ENCODE data around the gene FIBCD1.

Gene FIBCD1

DNA sequence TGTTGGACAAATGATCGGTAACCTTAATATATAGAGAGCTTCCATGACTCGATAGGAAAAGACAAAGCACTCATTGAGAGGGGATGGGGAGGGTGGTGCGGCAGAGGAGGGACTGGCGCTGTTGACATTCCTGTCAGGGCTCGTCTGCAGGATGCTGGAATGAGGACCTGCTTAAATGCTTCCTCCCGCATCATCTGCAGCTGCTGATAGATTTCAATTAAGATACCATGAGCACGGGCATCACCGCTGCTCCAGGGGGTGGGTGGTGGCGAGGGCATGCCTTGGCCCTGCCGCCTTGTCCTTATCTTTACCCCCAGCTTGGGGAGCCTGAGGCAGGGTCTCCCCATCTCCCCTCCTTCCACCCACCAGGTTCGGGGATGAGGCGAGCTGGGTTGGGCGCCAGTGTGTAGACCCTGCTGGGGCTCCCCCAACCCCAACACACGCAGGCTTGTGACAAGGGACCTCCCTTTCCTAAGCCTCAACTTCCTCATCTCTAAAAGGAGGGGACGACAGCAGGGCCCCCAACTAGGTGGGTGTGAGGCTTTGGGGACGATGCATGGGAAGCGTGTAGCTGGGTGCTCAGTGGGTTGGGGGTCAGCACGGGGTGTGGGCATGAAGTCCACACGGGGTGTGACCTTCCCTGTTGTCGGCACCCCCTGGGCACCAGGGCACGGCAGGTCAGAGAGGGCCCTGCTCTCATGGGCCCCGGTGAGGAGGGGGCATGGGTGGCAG lies 30.7 kb downstream of the FIBCD1 start:
- no peak for DNase-seq (ENCODE audit: low read depth in 2 of 2)

DNA sequence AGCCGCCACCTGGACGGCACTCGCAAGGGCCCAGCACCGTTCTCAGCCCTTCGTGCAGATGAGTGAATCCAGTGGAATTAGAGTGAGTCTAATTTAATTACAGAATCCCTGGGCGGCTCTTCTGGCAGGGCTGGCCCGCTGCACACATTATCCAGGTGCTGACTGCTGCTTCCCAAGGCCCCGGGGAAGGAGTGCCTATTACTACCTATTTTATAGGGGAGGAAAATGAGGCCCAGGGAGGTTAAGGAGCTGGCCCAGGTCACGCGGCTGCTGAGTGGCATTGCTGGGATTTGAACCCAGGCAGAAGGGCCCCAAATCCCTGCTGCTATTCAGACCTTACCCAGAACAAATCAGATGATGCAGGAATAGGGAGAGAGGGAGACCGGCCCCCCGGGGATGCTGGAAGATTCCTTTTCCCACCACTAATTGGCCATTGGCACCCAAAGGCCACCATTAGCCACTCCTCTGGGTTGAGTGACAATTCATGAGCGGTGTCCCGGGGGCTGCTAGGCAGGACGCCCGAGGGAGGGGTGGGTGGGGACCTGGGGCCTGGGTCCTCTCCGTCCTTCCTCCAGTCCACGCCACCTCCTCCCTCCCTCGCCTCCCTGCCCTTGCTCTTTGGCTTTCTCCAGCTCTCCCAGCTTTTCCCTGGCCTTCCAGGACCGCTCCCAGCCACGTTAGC lies 32.2 kb downstream of the FIBCD1 start:
- DNase-seq (ENCODE audit: low read depth in 2 of 2) = no peak

DNA sequence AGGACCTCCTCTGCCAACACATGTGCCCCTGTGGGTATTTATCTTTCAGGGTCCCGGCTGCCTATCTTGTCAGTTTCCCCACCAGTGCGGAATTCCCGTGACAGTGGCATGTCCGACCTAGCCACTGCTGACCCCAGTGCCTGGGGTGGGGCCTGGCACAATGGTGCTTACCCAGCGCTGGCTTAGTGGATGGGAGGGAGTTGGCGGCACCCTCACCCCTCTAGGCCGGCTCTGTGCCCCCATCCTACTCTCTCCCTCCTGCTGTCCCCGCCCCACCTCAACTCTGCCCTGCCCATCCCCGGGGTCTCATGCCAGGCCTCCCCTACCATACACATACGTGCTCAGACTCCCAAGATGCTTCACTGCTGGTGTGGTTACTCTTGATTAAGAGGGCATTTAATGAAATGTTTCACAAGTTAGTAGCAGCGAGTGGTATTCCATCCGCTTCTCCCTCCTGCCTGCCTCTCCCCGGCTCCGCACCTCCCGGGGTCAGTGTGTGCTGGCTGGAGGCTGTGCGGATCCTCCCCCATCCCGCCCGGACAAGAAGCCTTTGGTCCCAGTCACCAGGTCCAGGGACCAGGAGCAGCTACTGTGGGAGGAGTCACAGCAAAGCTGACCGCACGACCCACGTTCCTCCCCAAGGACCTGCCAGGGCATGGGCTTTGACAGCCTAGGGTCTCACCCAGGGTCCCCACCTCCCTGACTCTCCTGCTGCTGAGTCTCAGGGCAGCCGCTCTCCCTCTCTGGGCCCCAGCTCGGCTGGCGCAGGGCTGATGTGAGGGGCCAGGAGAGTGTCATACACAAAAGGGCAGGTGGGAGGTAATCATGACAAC lies 32.9 kb downstream of the FIBCD1 start:
- DNase-seq (ENCODE audit: low read depth in 2 of 2) = no peak

DNA sequence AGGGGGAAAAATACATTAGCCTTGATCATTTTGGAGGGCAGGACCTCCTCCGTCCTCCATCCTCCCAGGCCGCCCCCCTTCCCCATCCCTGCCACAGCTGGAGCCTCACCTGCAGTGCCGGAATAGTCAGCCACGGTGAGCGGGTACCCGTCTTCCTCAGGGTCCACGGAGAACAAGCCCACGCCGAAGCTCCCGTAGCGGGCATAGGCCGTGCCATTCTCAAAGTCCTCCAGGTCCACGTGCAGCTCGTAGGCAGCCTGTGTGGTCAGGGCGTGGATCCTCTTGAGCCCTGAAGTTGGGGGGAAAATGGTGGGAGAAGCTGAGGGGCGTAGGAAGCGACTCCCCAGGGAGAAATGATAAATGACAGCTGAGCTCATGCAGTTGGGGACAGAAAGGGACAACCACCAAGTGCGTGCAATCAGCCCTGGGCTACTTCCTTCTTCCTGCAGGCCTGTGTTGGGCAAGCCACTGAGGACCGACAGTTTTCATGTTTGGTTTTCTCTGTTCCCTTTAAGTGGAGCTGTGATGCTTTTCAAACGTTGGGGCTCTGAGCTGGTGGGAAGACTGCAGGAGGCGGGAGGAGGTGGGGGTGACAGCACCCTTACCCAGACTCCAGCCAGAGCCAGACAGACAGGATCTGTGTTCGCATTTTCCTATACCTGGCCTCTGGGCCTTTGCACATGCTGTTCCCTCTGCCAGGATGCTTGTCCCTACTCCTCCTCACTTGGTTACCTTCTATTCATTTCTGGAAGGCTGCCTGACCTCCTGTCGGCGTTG lies 33.7 kb downstream of the FIBCD1 start:
- no peak for DNase-seq (ENCODE audit: low read depth in 2 of 2)

- no peak for DNase-seq (ENCODE audit: low read depth in 2 of 2)
Observed at GRCh38 chr9:130904070-130905044, 34.7 kb downstream of the FIBCD1 start.

DNA sequence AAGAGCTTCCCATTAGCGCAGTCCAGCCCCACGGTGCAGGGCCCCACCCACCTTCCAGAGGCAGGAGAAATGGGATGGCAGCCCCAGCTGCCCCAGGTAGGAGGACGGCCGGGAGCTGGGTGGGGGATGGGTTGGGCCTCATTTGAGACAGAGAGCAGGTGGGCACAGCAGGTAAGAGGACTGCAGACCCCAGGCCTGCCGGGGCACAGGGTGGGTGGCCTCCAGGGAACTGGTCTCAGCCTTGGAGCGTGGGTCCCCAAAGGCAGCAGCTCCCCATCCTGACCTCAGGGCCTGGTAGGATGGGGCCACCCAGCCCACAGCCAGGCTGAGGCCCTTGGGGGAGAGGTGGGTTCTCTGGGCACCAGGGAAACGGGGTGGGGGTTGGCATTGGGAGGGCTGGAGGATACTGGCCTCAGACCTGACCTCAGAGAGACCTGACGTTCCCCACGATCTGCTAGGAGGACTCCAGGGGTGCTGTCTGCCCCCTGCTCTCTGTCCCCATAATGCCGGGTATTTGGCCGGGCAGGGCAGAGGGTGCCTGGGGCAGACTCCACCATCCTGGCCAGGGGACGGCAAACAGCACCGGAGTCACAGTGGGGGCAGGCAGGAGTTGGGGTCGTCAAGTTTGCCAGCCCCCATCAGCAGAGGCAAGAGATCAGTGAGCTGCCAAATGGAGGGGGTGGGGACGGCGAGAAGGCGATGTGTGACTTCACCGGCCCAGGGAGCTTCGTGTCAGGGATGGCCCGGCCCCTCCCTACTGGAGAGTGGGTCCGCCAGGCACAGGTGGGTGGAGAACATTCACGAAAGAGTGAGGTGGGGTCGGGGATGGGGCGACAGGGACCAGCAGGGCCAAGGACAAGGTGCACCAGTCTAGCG lies 35.6 kb downstream of the FIBCD1 start:
- DNase-seq (ENCODE audit: low read depth in 2 of 2) = no peak

GRCh38 chr9:130902204-130903185 lies 36.6 kb downstream of the FIBCD1 start:
- DNase-seq (ENCODE audit: low read depth in 2 of 2) = no peak

GRCh38 chr9:130901498-130902203 lies 37.4 kb downstream of the FIBCD1 start:
- no peak for DNase-seq (ENCODE audit: low read depth in 2 of 2)

GRCh38 chr9:130900701-130901497 lies 38.1 kb downstream of the FIBCD1 start:
- no peak for DNase-seq (ENCODE audit: low read depth in 2 of 2)

DNA sequence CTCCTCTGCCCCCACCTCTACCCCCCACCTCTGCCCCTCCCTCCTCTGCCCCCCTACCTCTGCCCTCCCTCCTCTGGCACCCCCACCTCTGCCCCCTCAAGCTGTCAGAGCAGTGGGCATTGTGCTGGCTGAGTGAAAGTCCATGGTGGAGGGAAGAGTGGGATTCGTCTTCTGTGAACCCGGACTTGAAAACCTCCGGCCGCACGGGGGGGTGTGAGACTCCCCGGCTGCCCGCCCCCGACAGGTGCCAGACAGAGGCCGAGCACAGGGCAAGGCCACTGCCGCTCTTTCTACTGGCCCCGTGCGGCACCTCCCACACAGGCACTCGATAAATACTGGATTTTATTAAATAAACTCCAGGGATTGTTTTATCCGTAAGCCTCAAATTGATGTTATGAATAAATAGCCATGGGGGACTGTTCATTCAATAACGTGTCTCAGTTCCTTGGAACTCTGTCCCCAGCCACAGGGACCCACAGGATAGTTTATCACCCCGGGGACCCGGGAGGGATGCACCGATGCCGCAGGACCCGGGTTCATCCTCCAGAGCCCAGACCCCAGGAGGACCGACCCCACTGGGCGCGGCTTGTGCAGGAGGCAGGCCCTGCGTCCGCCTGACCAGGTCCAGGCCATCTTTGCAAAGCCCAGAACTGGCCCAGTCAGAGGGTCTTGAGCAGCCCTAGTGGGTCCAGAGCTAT lies 39.8 kb downstream of the FIBCD1 start:
- no peak for DNase-seq (ENCODE audit: low read depth in 2 of 2)

DNA sequence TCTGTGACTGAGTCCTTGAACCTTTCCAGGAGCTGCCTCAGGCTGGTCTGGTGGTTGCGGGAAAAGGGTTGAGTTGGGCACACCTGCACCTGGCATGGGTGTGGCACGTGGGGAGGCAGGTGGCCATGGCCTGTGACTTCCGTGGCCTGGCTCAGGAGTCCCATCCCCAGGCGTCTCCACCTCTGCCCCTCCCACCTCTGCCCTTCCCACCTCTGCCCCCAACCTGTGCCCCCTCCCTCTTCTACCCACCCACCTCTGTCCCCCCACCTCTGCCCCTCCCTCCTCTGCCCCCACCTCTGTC lies 40.5 kb downstream of the FIBCD1 start:
- DNase-seq (ENCODE audit: low read depth in 2 of 2) = no peak

- DNase-seq (ENCODE audit: low read depth in 2 of 2) = no peak
Observed at GRCh38 chr9:130897848-130898551, 41.0 kb downstream of the FIBCD1 start.

- DNase-seq (ENCODE audit: low read depth in 2 of 2) = no peak
Observed at GRCh38 chr9:130897105-130897751, 41.8 kb downstream of the FIBCD1 start.

DNA sequence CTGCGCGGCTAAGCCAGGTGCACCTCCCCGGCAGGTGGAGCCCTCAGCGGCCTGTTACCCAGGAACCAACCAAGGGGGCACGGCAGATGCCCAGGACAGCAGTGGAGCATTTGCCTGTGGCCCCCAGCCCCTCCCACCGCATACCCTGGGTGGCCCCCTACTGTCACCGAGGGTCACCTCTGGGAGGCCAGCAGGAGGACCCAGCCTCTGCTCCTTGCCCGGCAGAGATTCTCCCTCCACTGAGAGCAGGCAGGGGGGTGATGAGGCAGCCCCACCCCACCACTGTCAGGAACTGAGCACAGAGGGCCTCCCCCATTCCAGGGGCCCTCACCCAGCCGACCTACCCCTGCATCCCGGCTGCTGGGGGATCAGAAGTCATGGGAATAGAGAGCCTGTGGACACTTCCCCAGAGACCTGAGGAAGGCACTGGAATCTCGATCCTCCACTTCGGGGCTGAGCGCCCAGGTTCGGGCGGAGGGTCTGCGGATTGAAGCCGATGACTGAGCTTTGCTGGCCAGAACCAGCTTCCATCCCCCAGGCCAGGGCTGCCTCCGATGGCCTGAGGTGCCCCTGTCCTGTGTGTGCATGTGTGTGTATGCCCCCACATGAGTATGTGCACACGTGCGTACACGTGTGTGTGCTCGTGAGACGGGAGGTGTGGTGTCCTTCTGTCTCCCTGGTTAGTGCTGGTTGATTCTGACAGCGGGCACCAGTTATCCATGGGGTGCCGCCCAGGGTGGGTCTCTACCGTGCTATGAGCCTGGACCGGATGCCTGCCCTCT lies 42.6 kb downstream of the FIBCD1 start, which contains the start of gene QRFP:
QRFP (minus strand) TSS at position 580 of the 782 bp plus-strand sequence. CDS start 2,974 bp downstream, outside the sequence.
- no peak for DNase-seq (ENCODE audit: low read depth in 2 of 2)
